Activated CD4-positive, alpha-beta T cell treated with anti-CD3 and anti-CD28 coated beads, Interleukin-2, Interleukin-6, amounts not matched to agents 100 ng/mL and 50 ng/mL, durations not matched to agents 16 hours and 8 hours (primary cell): Measurements from ENCODE around the gene POM121.
A peak's percentile ranks its signal among the peaks of the same experiment; 100 is the strongest.
"Not testable (repeated sequence)": the region's sequence is repeated elsewhere in the genome, so short reads cannot be mapped to it uniquely, and the experiment has no call there.

Experiments used
- DNase-seq: peaks from one replicate; pipeline ENCODE4 v3.0.0-alpha.2; 2020

The POM121 gene

GRCh38 chr7:72924733-72925545 lies at the start of gene POM121:
POM121 (plus strand) TSS chr7:72925095; CDS start chr7:72925122, 27 bp downstream.
- peak; percentile 89 for DNase-seq

DNA sequence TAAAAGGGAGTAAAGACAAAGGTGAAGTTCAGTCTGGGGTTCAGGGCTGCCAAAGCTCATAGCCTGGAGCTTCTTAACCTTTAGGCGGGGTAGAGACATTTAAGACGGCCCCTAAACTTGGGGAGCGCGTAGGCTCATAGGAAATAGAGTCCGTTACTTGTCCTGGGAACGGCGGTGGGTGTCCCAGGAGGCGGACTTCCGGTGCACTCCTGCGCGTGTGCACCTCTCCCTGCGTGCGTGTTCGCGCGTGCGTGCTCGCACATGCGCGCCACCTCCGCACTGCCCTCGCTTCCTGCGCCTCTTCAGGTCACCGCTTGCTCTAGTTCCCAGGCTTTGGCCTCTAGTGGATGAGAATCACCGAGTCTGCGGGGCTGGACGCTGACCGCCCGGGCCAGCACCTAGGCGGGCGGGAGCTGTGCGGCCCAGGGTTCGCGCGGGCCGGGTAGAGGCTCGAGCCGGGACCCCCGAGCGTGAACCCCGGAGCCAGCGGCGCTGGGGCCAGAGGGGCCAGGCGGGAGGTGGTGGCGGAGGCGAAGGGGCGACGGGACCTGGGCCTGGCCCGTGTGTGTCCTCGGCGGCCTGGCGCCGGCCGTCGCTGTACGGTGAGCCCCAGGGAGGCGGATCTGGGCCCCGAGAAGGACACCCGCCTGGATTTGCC lies 45.7 kb upstream of the POM121 start:
- peak; percentile 87 for DNase-seq

DNA sequence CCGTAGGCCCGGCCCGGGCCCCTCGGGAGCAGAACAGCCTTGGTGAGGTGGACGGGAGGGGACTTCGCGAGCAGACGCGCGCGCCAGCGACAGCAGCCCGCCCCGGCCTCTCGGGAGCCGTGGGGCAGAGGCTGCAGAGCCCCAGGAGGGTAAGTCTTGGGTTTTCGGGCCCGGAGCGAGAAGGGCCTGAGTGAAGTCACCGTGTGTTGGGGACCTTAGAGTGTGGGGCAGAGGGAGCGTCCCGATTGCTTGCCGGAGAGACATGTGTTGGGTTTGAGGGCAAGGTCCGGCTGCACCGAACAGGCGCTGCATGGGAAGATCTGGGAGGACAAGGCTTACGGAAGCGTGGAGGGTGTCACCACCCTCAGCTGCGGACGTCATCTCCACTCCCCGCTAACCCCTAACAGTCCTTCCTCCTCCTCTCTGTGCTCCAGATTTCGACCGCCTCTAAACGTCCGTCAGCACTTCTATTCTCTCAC lies 45.1 kb upstream of the POM121 start:
- DNase-seq: peak; percentile 74

DNA sequence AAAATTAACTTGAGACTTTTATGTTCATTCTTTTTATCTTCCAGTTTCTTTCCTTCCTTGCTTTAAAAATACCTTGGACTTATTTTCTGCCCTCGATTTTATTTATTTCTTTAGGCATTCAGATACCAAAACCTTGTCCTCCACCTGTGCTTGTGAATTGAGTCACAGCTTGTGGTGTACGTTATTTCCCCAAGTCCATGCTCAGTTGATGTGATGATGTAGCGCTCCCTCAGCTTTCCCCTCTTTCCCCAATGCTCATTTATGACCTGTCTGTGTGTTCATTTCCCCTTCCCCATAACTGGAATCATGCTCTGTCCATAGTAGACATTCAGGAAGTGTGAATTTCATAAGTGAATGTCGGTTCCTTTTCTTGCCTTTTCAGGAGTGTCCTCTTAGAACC lies 33.1 kb upstream of the POM121 start:
- DNase-seq: not testable (repeated sequence)

GRCh38 chr7:72904740-72905139 lies 20.2 kb upstream of the POM121 start:
- DNase-seq: not testable (repeated sequence)

DNA sequence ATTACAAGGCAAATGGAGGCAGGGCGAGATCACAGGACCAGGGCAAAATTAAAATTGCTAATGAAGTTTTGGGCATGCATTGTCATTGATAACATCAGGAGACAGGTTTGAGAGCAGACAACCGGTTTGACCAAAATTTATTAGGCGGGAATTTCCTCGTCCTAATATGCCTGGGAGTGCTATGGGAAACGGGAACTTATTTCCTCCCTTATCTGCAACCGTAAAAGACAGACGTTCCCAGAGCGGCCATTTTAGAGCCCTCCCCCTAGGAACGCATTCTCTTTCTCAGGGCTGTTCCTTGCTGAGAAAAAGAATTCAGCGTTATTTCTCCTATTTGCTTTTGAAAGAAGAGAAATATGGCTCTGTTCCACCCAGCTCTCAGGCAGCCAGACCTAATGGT lies 16.5 kb upstream of the POM121 start:
- not testable (repeated sequence) for DNase-seq

DNA sequence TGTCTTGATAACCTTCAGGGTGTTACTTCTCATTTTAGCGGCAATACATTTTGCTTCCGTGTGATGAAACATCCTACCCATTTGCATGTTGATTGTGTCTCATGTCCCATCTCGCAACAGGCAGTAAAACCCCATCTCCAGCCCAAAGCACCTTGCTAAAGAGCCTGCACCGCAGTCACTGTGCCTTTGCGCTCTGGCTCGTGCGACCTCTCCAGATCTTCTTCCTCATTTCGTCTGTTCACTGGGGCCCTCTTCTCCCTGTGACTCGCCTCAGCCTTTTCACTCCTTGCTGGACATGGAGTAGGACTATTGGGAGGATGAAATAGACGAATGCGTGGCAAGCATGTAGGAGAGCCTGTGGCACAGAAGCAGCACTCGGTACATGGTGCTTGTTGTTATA lies 13.5 kb upstream of the POM121 start:
- DNase-seq: not testable (repeated sequence)

DNA sequence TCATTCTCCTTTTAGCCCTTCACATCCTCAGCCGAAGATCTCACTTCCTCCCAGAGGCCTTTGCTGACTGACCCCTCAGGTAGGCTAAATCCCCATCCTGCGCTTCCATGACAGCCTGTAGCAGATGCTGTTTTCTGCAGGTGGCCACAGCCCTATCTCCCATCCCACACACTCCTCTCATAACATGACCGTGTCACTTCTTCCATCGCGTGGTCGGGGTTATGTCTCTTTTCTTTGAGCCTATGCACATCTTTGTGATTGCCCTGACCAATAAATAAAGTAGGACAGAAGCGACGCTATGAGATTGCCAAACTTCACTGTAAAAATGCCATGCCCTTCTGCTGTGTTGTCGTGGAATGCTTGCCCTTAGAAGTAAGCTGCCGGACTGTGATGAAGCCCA lies 11.1 kb upstream of the POM121 start:
- not testable (repeated sequence) for DNase-seq

DNA sequence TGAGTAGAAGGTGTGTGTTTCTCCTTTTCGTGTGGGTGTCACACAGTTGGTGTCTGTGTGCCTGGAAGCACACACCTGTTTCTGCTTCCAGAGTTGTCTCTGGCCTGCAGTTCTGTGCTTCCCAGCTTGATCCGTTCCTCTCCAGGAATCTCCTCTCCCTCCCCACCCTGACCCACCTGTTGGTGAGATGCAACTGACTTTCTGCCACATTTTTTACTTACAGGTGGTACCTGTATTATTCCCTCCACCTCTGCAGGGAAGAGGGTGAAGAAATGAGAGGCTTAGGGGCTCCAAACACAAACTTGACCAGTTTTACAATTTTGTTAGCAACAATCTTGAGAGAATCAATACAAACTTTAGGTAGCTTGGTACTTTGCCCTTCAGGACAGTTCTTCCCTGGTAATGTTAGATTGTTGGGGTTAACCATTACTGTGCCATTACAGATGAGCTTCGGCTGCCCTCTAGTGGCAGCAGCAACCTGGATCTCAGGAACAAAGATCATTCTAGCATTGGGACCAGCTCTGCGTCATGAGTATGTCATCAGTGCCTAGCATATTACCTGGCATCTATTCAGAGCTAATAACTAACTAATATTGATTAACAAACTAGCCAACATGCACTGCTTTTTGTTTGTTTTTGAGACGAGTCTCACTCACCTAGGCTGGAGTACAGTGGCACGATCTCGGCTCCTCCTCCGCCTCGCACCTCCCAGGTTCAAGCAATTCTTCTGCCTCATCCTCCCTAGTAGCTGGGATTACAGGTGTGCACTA lies 10.0 kb upstream of the POM121 start:
- peak; percentile 67 for DNase-seq

- no peak for DNase-seq
Observed at GRCh38 chr7:72919256-72919775, 5.6 kb upstream of the POM121 start.

DNA sequence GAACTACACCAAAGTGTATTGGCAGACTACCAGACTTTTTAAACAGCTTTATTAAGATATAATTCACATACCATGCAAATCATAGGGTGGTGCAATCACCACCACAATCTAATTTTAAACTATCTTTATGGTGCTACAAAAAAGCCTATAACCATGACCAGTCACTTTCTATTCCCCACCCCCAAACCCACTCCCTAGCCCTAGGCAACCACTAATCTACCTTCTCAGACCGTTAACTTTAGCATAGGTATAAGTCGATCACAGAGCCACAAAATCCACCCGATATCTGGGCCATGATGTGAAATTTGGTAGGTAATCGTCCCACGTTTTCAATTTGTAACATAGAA lies 536 bp upstream of the POM121 start:
- no peak for DNase-seq

DNA sequence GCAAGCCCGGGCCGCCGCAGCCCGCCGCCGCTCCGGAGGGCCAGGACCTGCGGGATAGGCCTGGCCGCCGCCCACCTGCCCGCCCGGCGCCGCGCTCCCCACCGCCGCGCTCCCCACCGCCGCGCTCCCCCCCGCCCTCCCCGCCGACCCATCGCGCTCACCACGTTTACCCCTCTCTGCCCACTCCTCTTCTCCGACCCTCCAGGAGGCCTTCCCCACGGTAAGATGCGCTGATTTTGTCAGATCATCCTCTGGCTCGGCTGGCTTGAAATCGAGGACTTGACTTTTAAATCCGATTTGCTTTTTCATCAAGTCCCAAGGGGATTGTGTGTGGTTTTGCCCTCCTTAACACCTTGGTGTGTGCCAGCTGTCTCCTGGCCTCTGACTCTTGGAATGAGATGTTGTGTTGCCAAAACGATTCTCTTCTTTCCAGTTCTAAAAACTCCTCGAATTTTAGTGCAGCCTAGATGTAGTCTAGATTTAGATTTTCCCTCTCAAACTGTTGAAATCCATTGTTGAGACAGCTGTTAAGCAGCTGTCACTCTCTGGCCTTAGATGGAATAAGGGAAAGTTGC lies 738 bp downstream of the POM121 start:
- DNase-seq: no peak

GRCh38 chr7:72927791-72928190 lies 2.9 kb downstream of the POM121 start:
- DNase-seq: not testable (repeated sequence)

GRCh38 chr7:72928216-72928615 lies 3.3 kb downstream of the POM121 start:
- DNase-seq: not testable (repeated sequence)

- DNase-seq: not testable (repeated sequence)
Observed at GRCh38 chr7:72942022-72942705, 17.3 kb downstream of the POM121 start.

GRCh38 chr7:72942956-72943355 lies 18.1 kb downstream of the POM121 start:
- DNase-seq: not testable (repeated sequence)

DNA sequence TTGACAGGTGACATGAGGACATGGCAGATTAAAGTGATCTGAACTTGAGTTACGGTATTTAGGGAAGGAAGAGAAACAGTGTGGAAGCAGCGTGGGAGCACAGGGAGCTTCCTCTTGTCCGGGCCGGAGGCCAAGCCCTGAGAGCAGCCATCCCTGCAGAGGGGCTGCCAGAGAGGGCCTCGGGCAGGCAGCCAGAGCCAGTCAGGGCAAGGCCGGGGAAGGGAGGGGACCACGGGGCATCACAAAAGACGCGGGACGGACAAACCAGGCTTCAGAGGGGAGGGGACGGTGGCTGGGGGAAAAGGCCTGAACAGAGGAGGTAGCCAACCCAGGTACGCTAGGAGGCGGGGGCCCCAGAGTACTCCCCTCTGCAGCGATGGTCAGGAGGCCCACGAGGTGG lies 20.0 kb downstream of the POM121 start:
- not testable (repeated sequence) for DNase-seq

DNA sequence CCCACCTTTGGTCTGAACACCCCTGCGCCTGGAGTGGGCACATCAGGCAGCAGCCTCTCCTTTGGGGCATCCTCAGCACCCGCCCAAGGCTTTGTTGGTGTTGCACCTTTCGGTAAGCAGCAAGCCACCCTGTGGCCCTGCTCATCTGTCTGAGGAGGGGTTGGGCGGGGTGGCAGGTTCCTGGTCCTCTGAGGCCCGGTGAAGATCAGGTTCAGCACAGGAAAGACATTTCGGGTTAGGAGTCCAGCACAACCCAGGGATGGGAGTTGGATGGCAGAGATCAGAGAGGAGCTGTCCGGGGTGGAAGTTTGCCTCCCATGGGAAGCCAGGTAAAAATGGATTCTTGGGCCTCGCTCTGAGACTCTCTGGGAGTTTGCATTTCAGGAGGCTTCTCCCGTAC lies 20.7 kb downstream of the POM121 start:
- DNase-seq: not testable (repeated sequence)

GRCh38 chr7:72946130-72946745 lies 21.3 kb downstream of the POM121 start:
- not testable (repeated sequence) for DNase-seq

DNA sequence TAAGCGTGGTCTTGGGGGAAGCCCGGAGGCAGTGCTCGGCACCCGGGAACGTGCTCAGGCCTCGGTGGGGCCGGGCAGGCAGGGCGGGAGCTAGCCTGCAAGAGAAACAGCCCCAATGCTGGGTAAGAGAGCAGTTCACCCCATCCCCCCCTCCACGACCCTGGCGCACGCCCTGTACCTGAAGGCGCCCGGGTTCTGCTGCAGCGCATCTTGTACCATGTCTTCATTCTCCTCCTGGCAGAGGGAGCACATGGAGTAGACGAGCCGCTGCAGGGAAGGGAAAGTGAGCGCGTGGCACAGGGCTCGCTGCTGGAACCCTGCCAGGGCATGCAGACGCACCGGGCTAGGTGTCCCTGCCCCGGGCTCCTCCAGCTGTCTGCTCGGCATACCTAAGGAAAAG lies 23.8 kb downstream of the POM121 start:
- not testable (repeated sequence) for DNase-seq

DNA sequence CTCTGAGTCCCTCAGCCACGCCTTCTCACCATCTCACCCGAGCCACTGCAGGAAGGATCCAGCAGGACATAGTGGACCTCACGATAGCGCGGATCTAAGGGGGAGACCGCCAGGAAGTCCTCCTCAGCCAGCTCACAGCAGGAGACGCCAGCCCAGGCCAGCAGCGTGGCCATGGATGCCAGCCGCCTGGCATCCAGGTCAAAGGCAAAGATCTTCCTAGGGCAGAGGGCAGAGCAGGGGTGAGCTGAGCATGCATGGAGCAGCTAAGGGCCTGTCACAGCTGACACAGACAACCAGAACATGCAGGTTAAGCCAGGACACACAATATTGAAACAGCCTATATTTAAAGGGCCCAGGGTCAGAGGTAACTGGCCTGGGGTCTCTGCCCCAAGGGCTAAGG lies 24.4 kb downstream of the POM121 start:
- DNase-seq: not testable (repeated sequence)

- DNase-seq: not testable (repeated sequence)
Observed at GRCh38 chr7:72949686-72950085, 24.8 kb downstream of the POM121 start.
